Nucleus accumbens (tissue), 56 donors: Measurements from ENCODE around the gene B3GAT1.
"Not testable (repeated sequence)": the region's sequence is repeated elsewhere in the genome, so short reads cannot be mapped to it uniquely, and the experiment has no call there.

Source experiments
- DNase-seq, 56 donors: peaks; one replicate each; lab custom pipeline; 2025; lab: John Stamatoyannopoulos, UW

The B3GAT1 gene

DNA sequence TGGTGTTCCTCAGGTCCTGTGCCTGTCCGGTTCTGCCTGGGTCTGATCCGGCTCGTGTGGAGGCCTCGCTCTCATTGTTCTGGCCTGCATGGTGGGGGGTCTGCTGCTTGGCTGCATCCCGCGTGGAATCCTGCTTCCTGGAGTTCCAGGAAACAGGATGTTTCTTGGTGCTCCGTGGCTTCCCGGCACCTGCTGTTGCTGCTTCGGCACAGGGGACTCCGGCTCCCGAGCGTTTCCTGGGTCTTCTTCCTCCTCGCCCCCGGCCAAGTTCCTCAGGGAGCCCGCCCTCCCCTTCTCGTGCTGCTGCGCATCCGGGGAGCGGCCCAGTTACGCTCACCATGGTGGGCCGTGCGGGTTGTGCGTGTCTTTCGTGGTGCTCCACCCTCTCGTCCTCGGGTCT, 50.4 kb downstream of the B3GAT1 start:
- DNase-seq = no peak

DNA sequence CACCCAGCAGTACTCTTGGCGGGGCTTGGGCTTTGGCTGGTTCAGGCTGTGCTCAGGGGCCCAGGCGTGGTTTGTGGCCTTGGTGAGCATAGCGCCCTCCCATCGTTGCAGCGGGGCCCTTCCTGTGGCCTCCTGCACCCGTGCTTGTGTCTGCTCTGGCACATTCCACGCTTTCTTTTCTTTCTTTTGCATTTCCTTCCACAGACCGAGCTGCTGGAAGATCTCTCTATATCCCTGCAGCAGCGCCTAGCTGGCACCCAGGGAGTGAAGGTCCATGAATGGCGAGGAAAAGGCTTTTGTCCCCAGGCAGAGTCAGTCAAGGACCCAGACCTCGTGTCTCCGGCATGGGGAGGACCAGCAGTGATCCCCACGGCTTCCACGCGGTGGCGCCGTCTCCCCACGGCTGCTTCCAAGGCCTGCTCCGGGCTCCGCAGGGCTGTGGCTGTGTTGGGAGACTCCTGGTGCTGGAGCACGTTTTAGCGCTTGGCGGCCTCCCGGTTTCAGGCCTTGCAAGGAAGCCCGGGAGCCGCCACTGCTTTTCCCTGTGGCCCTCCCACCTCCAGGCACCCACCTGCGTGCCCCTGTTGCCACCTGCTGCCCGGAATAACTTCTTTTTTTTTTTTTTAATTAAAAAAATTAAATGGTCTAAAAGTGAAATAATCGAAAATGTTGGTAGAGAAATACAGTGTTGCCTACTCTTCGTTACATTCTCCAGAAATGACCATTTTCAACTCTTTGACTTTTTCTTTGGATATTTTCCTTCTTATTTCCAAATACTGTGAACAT, 51.8 kb downstream of the B3GAT1 start:
- peak in 54 of 56 donors; percentile 22 to 93 (median 73) for DNase-seq

DNA sequence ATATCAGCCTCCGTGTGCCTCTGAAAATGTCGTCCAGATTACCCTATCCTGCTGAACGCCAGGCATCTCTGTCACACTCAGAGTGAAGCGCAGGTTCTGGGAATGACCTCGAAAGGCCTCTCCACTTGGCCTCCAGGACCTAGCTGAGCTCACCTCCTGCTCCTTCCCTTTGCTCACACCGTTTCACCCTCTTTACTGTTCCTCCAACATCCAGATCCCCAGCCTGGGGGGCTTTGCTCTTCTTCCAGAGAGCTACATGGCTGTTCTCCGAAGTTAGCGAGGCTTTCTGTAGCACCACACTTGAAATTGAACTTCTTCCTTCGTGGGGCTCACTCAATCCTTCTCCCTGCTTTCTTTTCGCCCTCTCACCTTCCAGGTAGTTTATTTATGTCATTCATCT, 52.4 kb downstream of the B3GAT1 start:
- DNase-seq = no peak

- DNase-seq = no peak
These were observed 53.1 kb downstream of the B3GAT1 start for GRCh38 chr11:134358856-134359490.

- no peak for DNase-seq
These were observed 53.7 kb downstream of the B3GAT1 start for GRCh38 chr11:134358165-134358855.

DNA sequence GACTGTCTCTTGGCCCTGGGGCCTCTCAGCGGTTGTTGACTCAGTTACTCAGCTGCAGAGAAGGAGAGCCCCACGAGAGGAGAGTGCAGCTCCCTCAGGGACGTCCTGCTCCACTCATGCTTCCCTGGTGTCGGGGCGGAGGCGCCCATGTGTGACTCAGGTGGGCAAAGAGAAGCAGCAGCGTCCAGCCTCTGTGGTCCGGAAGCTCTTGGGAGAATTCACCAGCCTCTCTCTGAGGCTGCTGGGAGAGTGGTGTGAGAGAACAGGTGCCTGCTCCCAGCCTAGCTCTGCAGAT, 54.5 kb downstream of the B3GAT1 start:
- DNase-seq = no peak

GRCh38 chr11:134356656-134357544, 55.1 kb downstream of the B3GAT1 start:
- no peak for DNase-seq

DNA sequence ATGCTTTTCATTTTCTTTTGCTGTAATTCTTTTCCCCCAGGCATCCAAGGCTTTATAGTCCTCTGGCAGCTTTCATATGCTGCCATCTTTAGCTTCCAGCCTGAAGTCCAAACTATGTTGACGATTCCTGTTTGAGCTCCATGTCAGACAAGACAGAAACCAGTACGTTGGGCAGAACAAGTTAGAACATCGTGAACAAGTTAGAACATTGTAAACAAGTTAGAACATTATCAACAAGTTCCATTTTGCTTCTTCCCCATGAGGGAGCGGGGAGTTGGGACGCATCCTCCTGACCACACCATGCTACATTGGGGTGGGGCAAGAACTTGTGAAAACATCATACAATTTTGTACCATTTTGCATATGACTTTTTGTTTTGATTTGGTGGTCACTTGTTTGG, 56.4 kb downstream of the B3GAT1 start:
- DNase-seq = no peak

- DNase-seq = no peak
These were observed 56.9 kb downstream of the B3GAT1 start for GRCh38 chr11:134355136-134355535.

- no peak for DNase-seq
These were observed 59.9 kb downstream of the B3GAT1 start for GRCh38 chr11:134352111-134352510.

- DNase-seq = no peak
These were observed 61.7 kb downstream of the B3GAT1 start for GRCh38 chr11:134350381-134350780.

- no peak for DNase-seq
These were observed 62.2 kb downstream of the B3GAT1 start for GRCh38 chr11:134349802-134350355.

GRCh38 chr11:134349109-134349801, 62.8 kb downstream of the B3GAT1 start:
- DNase-seq = no peak

GRCh38 chr11:134347441-134347840, 64.6 kb downstream of the B3GAT1 start:
- no peak for DNase-seq

- DNase-seq = no peak
These were observed 65.1 kb downstream of the B3GAT1 start for GRCh38 chr11:134346976-134347350.

GRCh38 chr11:134346101-134346975, 65.7 kb downstream of the B3GAT1 start:
- DNase-seq = no peak

DNA sequence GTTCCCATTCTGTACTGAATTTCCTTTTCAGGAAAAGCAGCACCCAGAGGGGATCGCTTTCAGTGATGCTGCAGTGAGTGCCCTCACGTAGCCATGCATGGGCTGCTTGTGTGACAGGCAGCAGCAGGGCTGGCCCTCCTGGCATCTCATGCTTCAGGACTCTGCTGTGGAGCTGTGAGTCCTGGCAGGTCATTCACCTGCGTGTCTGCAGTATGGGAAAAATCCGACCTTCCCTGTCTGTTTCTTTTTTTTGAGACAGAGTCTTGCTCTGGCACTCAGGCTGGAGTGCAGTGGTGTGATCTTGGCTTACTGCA, 66.8 kb downstream of the B3GAT1 start:
- no peak for DNase-seq

DNA sequence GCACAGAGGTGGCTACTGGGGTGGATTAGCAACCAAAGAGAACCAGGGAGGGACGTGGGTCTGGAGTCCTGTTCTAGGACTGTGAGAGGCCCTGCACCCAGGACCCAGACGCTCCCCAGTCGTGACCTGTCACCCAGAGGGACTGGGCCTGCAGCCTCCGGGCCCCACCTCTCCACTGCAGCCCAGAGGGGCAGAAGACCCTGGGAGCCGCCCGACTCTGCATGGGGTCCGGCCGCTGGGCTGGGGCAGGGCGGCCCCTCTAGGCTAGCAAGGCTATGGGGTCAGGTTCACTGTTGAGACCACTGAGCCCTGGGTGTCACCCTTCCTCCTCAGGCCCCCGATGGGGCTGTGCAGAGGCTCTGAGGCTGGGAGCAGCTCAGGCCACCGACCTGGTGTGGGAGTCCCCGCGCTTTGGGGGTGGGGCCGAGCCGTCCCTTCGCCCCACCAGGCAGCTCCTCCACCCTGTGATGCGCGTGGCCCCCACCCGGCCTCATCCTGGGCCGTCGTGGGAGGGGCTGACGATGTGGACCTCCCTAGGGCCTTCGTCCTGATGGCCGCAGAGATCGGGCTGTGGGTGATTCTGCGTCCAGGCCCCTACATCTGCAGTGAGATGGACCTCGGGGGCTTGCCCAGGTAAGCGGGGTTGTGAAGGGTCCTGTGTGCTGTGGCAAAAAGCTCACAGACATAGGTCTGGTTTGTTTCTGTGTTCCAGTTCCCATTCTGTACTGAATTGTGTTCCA, 67.4 kb downstream of the B3GAT1 start:
- DNase-seq = not testable (repeated sequence)
